Measurements from ENCODE around the gene GPBP1.

DNA sequence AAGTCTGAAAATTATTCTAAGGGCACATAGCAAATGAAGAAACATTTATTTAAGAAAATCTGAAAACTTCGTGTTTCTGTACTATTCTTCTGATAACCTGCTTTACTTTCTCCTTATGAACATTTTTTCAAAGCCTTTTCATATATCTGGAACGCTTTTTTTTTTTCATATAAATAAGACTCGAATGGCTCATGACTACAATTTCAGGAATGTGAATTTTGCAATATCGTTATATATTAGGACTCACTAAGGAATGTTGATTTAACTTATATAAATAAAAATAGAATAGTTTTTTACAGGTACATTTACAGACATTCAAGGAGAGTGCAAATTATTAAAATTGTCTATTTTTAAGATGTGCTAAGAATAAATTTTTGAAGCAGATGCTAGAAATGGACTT, 42.9 kb downstream of the GPBP1 start:
- no peak for TF ChIP-seq ZFP30 (CRISPR knock-in tag; IDR thresholded peaks at IDR 0.05; ENCODE audit: borderline replicate concordance)
- TF ChIP-seq NR2C2 (CRISPR knock-in tag; IDR thresholded peaks at IDR 0.05) = no peak
- no peak for TF ChIP-seq NR2C2 (tag; IDR thresholded peaks at IDR 0.05)
- TF ChIP-seq, protein P1, sequence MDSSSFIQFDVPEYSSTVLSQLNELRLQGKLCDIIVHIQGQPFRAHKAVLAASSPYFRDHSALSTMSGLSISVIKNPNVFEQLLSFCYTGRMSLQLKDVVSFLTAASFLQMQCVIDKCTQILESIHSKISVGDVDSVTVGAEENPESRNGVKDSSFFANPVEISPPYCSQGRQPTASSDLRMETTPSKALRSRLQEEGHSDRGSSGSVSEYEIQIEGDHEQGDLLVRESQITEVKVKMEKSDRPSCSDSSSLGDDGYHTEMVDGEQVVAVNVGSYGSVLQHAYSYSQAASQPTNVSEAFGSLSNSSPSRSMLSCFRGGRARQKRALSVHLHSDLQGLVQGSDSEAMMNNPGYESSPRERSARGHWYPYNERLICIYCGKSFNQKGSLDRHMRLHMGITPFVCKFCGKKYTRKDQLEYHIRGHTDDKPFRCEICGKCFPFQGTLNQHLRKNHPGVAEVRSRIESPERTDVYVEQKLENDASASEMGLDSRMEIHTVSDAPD (CRISPR knock-in tag; IDR thresholded peaks at IDR 0.05) = no peak
- TF ChIP-seq, protein P2, sequence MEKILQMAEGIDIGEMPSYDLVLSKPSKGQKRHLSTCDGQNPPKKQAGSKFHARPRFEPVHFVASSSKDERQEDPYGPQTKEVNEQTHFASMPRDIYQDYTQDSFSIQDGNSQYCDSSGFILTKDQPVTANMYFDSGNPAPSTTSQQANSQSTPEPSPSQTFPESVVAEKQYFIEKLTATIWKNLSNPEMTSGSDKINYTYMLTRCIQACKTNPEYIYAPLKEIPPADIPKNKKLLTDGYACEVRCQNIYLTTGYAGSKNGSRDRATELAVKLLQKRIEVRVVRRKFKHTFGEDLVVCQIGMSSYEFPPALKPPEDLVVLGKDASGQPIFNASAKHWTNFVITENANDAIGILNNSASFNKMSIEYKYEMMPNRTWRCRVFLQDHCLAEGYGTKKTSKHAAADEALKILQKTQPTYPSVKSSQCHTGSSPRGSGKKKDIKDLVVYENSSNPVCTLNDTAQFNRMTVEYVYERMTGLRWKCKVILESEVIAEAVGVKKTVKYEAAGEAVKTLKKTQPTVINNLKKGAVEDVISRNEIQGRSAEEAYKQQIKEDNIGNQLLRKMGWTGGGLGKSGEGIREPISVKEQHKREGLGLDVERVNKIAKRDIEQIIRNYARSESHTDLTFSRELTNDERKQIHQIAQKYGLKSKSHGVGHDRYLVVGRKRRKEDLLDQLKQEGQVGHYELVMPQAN (IDR thresholded peaks at IDR 0.05; ENCODE audit: borderline replicate concordance) = no peak
- TF ChIP-seq IRF2 (CRISPR knock-in tag; IDR thresholded peaks at IDR 0.05) = no peak
- TF ChIP-seq SOX6 (IDR thresholded peaks at IDR 0.05) = no peak
- TF ChIP-seq, protein P3, sequence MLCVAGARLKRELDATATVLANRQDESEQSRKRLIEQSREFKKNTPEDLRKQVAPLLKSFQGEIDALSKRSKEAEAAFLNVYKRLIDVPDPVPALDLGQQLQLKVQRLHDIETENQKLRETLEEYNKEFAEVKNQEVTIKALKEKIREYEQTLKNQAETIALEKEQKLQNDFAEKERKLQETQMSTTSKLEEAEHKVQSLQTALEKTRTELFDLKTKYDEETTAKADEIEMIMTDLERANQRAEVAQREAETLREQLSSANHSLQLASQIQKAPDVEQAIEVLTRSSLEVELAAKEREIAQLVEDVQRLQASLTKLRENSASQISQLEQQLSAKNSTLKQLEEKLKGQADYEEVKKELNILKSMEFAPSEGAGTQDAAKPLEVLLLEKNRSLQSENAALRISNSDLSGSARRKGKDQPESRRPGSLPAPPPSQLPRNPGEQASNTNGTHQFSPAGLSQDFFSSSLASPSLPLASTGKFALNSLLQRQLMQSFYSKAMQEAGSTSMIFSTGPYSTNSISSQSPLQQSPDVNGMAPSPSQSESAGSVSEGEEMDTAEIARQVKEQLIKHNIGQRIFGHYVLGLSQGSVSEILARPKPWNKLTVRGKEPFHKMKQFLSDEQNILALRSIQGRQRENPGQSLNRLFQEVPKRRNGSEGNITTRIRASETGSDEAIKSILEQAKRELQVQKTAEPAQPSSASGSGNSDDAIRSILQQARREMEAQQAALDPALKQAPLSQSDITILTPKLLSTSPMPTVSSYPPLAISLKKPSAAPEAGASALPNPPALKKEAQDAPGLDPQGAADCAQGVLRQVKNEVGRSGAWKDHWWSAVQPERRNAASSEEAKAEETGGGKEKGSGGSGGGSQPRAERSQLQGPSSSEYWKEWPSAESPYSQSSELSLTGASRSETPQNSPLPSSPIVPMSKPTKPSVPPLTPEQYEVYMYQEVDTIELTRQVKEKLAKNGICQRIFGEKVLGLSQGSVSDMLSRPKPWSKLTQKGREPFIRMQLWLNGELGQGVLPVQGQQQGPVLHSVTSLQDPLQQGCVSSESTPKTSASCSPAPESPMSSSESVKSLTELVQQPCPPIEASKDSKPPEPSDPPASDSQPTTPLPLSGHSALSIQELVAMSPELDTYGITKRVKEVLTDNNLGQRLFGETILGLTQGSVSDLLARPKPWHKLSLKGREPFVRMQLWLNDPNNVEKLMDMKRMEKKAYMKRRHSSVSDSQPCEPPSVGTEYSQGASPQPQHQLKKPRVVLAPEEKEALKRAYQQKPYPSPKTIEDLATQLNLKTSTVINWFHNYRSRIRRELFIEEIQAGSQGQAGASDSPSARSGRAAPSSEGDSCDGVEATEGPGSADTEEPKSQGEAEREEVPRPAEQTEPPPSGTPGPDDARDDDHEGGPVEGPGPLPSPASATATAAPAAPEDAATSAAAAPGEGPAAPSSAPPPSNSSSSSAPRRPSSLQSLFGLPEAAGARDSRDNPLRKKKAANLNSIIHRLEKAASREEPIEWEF (CRISPR knock-in tag; IDR thresholded peaks at IDR 0.05) = no peak
